Measurements from ENCODE around the gene DGKD.

GRCh38 chr2:233468741-233469110 is 114.4 kb downstream of the DGKD start:
- TF ChIP-seq CTCF (IDR thresholded peaks at IDR 0.05; ENCODE audit: low read length) (no peak), EZH2 (optimal IDR thresholded peaks at IDR 0.05; ENCODE audit: low read depth, low read length) (no peak), EZH2phosphoT487 (IDR thresholded peaks at IDR 0.05; ENCODE audit: low read length) (no peak)

Measured in MM.1S (cell line).